CD14-positive monocyte (primary cell): Measurements from ENCODE around the gene FATE1. TPM values are rescaled to one million over a fixed set of nuclear protein-coding genes. Genes with fewer than 3 reads are reported as not detected.

ENCODE experiments used
- DNase-seq, 3 donors: peaks; one replicate each; pipeline ENCODE4 v3.0.0-alpha.2; 2011 to 2022
- H2AFZ ChIP-seq: 2 replicates; pipeline ENCODE4 v1.6.0; 2012; ENCODE audit warnings: mild to moderate bottlenecking, low read depth, low read length, inconsistent platforms; ENCODE audit not compliant: insufficient read depth, poor library complexity, severe bottlenecking
- H3K27ac ChIP-seq, 2 donors: 1 replicate in 1 of 2; 2 replicates in 1 of 2; pipeline ENCODE4 v1.5.1; 2012 to 2013; ENCODE audit warnings: low read length in 2 of 2, control low read depth in 1 of 2, inconsistent platforms in 1 of 2, low read depth in 1 of 2, mild to moderate bottlenecking in 1 of 2
- H3K27me3 ChIP-seq, 2 donors: one replicate each; pipeline versions ENCODE4 v1.6.0 to v1.6.1; 2011 to 2013; ENCODE audit warnings: low read length in 2 of 2; ENCODE audit not compliant: control insufficient read depth in 2 of 2, insufficient read depth in 2 of 2
- H3K36me3 ChIP-seq, 2 donors: replicated peaks in 1 of 2; 1 replicate in 1 of 2; 2 replicates in 1 of 2; pipeline versions ENCODE4 v1.5.1 to v1.6.1; 2012 to 2013; ENCODE audit warnings: low read length in 2 of 2, control low read depth in 1 of 2, inconsistent platforms in 1 of 2, mild to moderate bottlenecking in 1 of 2; ENCODE audit not compliant: insufficient read depth in 2 of 2, control insufficient read depth in 1 of 2
- H3K4me1 ChIP-seq, 2 donors: 1 replicate in 1 of 2; 2 replicates in 1 of 2; pipeline versions ENCODE4 v1.5.1 to v1.6.1; 2012 to 2013; ENCODE audit warnings: low read length in 2 of 2, control low read depth in 1 of 2, inconsistent platforms in 1 of 2, mild to moderate bottlenecking in 1 of 2, moderate library complexity in 1 of 2; ENCODE audit not compliant: insufficient read depth in 2 of 2, control insufficient read depth in 1 of 2
- H3K4me2 ChIP-seq: replicated peaks from 2 replicates; pipeline ENCODE3; 2012; ENCODE audit warnings: low read length, moderate library complexity, mild to moderate bottlenecking; ENCODE audit not compliant: poor library complexity, severe bottlenecking; ENCODE audit errors: extremely low read depth
- H3K4me3 ChIP-seq, 3 experiments: fragments of 200-600 bp in 1 of 3; sonication (generic) in 1 of 3; replicated peaks in 1 of 3; 1 replicate in 2 of 3; 2 replicates in 1 of 3; pipeline ENCODE4 v1.5.1; 2011 to 2013; ENCODE audit warnings: low read length in 3 of 3, mild to moderate bottlenecking in 3 of 3, control low read depth in 2 of 3, low read depth in 2 of 3, inconsistent platforms in 1 of 3, moderate library complexity in 1 of 3
- H3K79me2 ChIP-seq: 2 replicates; pipeline ENCODE4 v1.6.0; 2012; ENCODE audit warnings: mild to moderate bottlenecking, control low read depth, inconsistent platforms, low read length, moderate library complexity; ENCODE audit not compliant: insufficient read depth
- H3K9ac ChIP-seq: 2 replicates; pipeline ENCODE4 v1.6.0; 2017; ENCODE audit warnings: low read length, mild to moderate bottlenecking; ENCODE audit not compliant: insufficient read depth, poor library complexity, severe bottlenecking
- H3K9me3 ChIP-seq, 2 donors: replicated peaks in 1 of 2; 1 replicate in 1 of 2; 2 replicates in 1 of 2; pipeline versions ENCODE4 v1.5.1 to v1.6.1; 2012 to 2013; ENCODE audit warnings: low read length in 2 of 2, control low read depth in 1 of 2; ENCODE audit not compliant: control insufficient read depth in 1 of 2, insufficient read depth in 1 of 2
- H4K20me1 ChIP-seq: 2 replicates; pipeline ENCODE4 v1.6.0; 2012; ENCODE audit warnings: mild to moderate bottlenecking, low read length, control low read depth, moderate library complexity; ENCODE audit not compliant: insufficient read depth
- H3K27ac Mint-ChIP-seq, 7 donors: one replicate each; pipeline ENCODE4 v1.8.0; 2020; ENCODE audit warnings: mild to moderate bottlenecking in 7 of 7, mixed read lengths in 7 of 7, moderate library complexity in 6 of 7, inconsistent platforms in 2 of 7
- H3K27me3 Mint-ChIP-seq, 3 donors: one replicate each; pipeline ENCODE4 v1.8.0; 2021 to 2022; ENCODE audit warnings: low read depth in 3 of 3, mild to moderate bottlenecking in 3 of 3, mixed read lengths in 3 of 3, moderate library complexity in 3 of 3, inconsistent platforms in 1 of 3
- H3K36me3 Mint-ChIP-seq, 2 donors: one replicate each; pipeline ENCODE4 v1.8.0; 2020; ENCODE audit warnings: mixed read lengths in 2 of 2, inconsistent platforms in 1 of 2, mild to moderate bottlenecking in 1 of 2
- H3K4me1 Mint-ChIP-seq: one replicate; pipeline ENCODE4 v1.8.0; 2020; ENCODE audit warnings: mild to moderate bottlenecking, mixed read lengths
- H3K4me3 Mint-ChIP-seq, 2 donors: one replicate each; pipeline ENCODE4 v1.8.0; 2020; ENCODE audit warnings: mild to moderate bottlenecking in 2 of 2, mixed read lengths in 2 of 2, moderate library complexity in 1 of 2
- H3K9me3 Mint-ChIP-seq, 7 donors: one replicate each; pipeline ENCODE4 v1.8.0; 2020 to 2022; ENCODE audit warnings: mixed read lengths in 7 of 7, mild to moderate bottlenecking in 6 of 7, moderate library complexity in 6 of 7, inconsistent platforms in 2 of 7
- CTCF ChIP-seq: fragments of 200-600 bp; IDR thresholded peaks from one replicate; pipeline ENCODE4 v1.8.0; 2022; ENCODE audit warnings: antibody characterized with exemption, mild to moderate bottlenecking
- WGBS: methylation state at CpG from one replicate; pipeline ENCODE4 v1.1.5; 2013; ENCODE audit warnings: missing lambda C conversion rate; ENCODE audit not compliant: insufficient coverage; 5-methylcytosine and 5-hydroxymethylcytosine counted together
- intact Hi-C, 2 donors: fragments of 100-400 bp; cut with micrococcal nuclease; formaldehyde crosslinking; loops; one replicate each; pipeline versions ENCODE4 v1.15.0 to v1.15.1; 2023
- polyA plus RNA-seq, 3 donors: library from polyadenylated mRNA; depleted of rRNA in 1 of 3; unstranded in 2 of 3; stranded (reverse) in 1 of 3; fragments of 300-500 nt in 2 of 3; fragments of >200 nt in 1 of 3; fragmentation: Illumina TruSeq in 2 of 3; gene quantifications; 1 replicate in 2 of 3; 2 replicates in 1 of 3; pipeline ENCODE4 v1.2.3, GENCODE V29; 2012 to 2021

FATE1 gene
- polyA plus RNA-seq, 3 donors = not detected

- Histone ChIP-seq H3K79me2 (no peaks in the 10 kb centered on the region), H3K36me3 (no peaks in the 10 kb centered on the region), H3K9me3 (no peaks in the 10 kb centered on the region), H2AFZ (no peak overlapping the region), H3K27ac (no peak overlapping the region), H3K4me2 (no peak overlapping the region), H3K4me1 (no peaks in the 10 kb centered on the region), H3K4me3 (no peak overlapping the region), H3K9ac (no peak overlapping the region), H4K20me1 (no peaks in the 10 kb centered on the region), H3K27me3 (no peaks in the 10 kb centered on the region)
- no peak overlapping the region for H3K27ac Mint-ChIP-seq
- no CpG with 5 or more reads among the region's 9 CpGs for WGBS
- H3K36me3 Mint-ChIP-seq = no peaks in the 10 kb centered on the region
- no peak for DNase-seq
- intact Hi-C loops = no loop called here
- no peaks in the 10 kb centered on the region for H3K4me1 Mint-ChIP-seq
- no peak overlapping the region for H3K4me3 Mint-ChIP-seq
- TF ChIP-seq CTCF = no peak
- peaks cover 0 to 10% (median 0%) of the 10 kb centered on the region in 7 donors for H3K9me3 Mint-ChIP-seq
- H3K27me3 Mint-ChIP-seq = peaks cover 0 to 3% (median 3%) of the 10 kb centered on the region in 3 donors
These were observed 13.7 kb upstream of the FATE1 start for GRCh38 chrX:151702026-151702714.

- H3K79me2 ChIP-seq = no peaks in the 10 kb centered on the region
- no peaks in the 10 kb centered on the region for H3K27me3 ChIP-seq
- Mint-ChIP-seq H3K4me1 (no peaks in the 10 kb centered on the region), H3K27ac (no peak overlapping the region), H3K9me3 (peaks cover 0 to 10% (median 0%) of the 10 kb centered on the region in 7 donors), H3K4me3 (no peak overlapping the region), H3K27me3 (peaks cover 0 to 3% (median 3%) of the 10 kb centered on the region in 3 donors), H3K36me3 (no peaks in the 10 kb centered on the region)
- no peak overlapping the region for H3K4me3 ChIP-seq
- no peaks in the 10 kb centered on the region for H3K36me3 ChIP-seq
- H4K20me1 ChIP-seq = no peaks in the 10 kb centered on the region
- H3K4me1 ChIP-seq = no peaks in the 10 kb centered on the region
- no peak overlapping the region for H3K4me2 ChIP-seq
- 88% methylated on average over 4 of the region's 7 CpGs for WGBS
- intact Hi-C loops = no loop called here
- TF ChIP-seq CTCF = no peak
- no peak overlapping the region for H3K9ac ChIP-seq
- H3K27ac ChIP-seq = no peak overlapping the region
- no peak overlapping the region for H2AFZ ChIP-seq
- no peaks in the 10 kb centered on the region for H3K9me3 ChIP-seq
- no peak for DNase-seq
These were observed 13.0 kb upstream of the FATE1 start for GRCh38 chrX:151702741-151703340.
